ENCODE measurements around the gene MUC13.
A peak's percentile ranks its signal among the peaks of the same experiment; 100 is the strongest.

MUC13 gene

DNA sequence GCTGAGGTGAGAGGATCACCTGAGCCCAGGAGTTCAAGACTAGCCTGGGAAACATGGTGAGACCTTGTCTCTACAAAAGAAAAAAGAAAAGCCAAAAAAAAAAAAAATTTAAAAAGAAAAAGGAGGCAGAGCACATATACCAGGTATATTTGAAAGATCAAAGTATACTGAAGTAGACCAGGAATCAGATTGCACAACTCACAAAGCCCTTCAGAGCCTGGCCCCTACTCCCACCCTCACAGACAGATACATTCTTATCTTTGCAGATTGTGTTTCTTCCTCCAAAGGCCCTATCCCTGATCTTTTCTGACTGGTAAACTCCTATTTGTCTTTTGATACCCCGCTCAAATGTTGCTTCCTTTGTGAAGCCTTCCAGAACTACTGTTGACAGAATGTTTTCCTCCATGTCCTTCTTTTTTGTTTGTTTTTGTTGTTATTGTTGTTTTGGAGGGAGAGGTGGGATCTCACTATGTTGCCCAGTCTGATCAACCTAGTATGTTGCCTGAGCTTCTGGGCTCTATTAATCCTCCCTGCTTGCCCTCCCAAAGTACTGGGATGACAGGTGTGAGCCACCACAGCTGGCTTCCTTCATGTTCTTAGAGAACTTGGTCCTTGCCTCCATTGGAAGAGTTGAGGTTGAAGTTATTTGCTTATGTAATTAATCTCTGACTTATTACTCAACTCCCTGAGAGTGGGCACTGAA, 37.6 kb downstream of the MUC13 start:
- DNase-seq (ENCODE audit: low spot score), result no peak

DNA sequence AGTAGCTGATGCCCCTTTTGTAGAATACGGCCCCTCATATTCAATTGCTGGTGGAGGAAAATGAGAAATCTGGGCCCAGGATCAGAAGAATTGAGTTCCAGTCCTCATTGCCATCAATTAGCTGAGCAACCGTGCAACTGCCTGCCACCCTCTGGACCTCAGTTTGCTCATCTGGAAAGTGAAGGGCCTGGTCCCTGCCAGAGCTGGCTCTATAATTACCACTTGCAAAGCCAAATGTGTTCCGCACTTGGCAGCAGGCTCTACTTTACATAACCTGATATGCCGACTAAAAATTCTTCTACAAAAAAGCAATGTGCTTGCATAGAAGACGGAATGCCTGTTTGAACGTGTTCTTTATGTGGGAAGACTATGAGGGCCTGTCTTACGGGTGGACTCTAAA, 38.8 kb downstream of the MUC13 start:
- DNase-seq (ENCODE audit: low spot score), result no peak

DNA sequence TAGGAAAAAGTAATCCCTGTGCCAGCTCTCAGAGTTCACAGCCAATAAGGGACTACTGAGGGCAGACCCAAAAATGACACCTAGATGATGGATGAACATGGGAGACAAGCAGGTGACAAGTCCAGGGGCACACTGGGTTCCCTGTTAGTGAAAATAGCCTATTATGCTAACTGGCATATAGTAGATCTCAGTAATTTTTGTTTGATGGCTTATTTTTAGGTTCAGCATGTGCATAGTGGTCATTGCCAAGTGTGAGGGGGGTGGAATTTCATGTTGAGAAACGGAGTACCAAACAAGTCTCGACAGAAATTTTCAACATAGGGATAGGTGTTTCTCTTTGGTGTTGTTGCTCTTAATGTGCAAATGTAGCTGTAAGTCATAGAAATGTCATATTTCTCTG, 41.0 kb downstream of the MUC13 start:
- DNase-seq (ENCODE audit: low spot score), result no peak

DNA sequence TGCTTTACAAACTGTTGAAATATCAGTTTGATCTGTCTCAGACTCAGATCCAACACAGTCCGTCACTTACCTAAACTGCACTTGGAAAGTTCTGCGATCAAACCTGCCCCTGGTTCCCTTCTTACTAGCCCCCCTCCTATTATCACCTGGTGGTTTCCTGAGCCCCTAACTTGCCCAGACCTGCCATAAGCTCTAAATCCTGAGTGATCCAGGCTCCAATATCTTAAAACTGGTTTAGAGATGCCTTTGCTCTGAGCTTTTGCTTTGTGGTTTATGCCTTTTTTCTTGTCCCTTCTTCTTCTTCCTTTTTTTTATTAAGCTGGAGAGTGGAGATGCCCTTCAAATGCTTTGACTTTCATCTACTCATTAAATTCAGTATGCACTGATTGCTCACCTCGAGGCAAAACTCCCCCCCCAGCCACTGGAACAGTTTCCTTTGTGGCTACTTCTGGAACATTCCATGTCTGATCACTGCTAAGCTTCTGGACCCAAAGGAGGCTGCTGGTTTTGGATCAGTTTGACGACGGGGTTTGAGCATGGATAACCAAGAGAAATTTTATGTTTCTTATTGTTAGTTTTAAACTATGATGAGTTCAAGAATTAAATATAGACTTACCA, 43.9 kb downstream of the MUC13 start:
- DNase-seq (ENCODE audit: low spot score), result no peak

DNA sequence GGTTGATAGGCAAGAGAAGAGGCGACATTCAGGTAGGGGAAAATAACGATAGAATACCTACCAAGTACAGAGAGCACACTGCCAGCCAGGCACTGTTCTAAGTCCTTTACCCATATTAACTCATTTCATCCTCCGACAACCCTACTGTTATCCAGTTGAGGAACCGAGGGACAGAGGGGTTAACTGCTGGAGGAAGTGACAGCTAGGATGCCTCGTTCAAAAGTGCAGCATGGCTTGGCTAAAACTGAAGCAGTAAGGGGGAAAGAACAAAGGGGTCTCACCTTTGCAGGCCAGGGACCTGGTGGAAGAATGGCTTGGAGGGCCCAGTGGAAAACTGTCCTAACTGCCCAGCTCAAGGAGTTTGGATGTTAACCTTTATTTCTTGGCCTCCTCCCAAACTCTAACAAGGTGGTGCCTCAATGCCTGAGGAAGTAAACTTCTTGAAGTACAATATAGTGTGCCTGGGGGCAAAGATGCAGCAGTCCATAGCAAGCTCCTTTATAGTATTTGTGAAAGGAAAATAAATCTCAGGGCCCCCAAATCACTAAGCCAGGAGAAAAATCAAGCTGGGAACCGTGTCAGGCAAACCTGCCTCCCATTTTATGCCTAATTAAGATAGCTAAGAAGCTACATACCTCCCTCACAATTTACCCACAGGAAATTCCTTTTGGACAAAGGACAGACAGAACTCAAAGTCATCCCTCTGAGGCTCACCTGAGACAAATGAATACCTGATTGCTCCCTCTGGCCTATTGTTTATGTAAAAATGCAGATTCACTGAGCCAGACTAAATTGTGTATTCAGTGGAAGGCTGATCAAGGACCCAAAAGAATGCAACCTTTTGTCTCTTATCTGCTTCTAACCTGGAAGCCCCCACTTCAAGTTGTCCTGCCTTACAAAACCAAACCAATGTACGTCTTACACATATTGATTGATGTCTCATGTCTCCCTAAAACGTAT, 45.8 kb downstream of the MUC13 start:
- DNase-seq (ENCODE audit: low spot score), result no peak

DNA sequence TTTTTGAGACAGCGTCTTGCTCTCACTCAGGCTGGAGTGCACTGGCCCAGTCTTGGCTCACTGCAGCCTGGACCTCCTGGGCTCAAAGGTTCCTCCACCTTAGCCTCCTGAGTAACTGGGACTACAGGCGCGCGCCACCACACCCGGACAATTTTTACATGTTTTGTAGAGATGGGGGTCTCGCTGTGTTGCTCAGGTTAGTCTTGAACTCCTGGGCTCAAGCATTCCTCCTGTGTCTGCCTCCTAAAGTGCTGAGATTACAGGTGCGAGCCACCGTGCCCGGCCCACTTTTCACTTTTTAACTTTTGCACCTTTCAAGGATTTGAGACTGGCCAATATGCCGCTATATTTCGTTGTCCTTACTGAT, 46.6 kb downstream of the MUC13 start:
- no peak for DNase-seq (ENCODE audit: low spot score)

DNA sequence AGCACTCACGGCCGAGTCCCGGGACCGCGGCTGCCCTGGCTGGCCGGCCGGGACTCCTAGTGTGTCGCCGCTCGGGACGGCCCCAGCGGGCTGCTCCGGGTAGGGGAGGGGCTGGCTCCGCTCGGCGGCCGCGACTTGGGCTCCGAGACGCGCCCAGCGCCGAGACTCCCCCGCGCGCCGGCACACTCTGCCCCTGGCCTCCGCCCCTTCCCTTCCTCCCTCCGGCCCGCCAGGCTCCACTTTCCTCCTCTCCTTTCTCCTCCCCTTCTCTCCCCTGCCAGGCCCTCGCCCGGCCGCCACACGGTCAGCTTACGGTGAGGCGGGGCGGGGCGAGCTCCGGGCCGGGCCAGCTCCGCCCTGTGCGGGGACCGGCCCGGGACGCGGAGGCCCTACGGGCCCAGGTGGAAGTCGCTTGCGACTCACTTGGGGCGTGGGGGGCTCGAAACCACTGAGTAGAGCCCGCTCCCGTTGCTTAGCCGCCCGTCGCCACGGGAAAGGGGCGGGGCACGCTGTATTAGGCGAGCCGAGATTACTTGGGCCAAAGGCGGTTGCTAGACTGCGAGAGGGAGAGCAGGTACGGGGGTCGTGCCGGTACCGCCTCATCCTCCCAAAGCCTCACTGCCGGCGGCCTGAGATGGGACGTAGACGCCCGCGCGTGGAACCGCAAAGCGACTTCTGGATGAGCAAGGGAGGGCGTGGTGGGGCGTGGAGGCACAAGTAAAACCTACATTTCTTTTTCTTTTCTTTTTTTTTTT, 47.2 kb downstream of the MUC13 start, which contains the start of gene ITGB5:
ITGB5 (minus strand) TSS at position 189 of the 755 bp plus-strand sequence. CDS start 365 bp downstream, outside the sequence.
- DNase-seq (ENCODE audit: low spot score), result peak; percentile 87

DNA sequence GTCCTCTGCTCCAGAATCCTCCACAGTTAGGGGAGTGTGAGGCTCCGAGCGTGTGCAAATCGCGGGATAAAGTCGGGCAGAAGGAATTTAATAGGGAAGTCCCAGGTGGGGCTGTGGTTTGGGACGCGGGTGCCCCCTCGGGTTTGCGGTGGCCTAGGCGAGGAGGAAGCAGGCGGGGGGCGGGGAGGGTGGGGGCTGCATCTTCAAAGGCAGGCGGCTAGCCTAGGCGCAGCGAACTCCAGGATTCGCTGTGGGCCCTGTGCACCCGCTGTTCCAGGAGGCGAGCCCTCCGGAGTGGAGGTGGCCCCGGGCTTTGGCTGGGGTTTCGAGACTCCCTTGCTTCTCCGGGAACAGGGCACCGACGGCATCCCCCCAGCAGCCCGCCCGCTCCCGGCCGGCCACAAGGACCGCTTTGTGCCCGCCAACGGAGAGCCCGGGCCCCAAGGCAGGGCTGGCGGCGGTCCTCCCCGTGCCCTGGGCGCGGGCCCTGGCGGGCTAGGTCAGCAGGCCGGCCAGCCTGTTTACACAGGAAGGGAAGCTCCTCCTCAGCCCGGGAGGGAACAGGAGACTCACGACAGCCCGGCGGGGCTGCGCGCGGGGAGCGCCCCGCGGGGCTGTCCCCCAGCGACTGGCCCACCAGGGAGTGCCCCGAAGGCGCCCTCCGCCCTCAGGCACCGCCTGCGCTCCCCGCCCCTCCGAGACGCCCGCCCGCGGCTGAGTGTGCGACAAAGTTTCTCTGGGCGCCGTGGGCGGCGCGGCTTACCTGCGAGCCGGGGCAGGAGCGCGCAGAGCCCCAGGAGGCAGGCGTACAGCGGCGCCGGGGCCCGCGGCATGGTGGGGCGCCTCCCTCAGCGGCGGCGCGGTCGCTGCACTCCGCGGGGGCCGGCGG, 48.1 kb downstream of the MUC13 start:
- DNase-seq (ENCODE audit: low spot score), result peak; percentile 77

DNA sequence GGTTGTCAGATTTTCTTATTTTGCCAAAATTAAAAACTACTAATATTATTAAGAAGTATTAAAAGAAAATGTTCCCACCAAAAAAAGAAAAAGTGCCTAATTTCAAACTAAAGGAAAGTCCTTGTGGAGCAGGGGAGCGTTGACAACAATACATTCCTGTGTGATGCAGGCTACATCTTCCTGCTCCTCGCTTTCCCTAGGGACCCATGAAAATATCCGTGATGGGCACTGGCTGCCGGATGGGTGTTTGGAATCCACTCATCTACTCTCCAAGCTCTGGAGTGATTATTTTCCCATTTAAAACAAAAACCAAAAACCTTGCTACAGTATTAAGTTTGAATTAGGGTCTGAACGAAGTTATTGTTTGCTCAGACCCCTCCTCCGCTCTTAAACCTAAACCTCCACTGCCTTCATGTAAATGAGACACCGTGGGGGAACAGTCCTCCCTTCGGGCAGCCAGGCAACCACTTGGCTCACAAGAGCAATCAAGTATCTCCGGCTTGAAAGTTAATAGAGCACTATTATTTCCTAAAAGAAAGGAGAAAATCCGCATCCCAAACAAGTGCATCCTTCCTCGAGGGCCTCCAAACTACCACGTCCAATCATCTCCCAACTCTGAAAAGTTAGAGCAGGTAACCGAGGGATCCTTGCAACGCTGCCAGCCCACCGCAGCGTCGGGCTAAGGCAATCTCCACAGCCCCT, 48.9 kb downstream of the MUC13 start:
- DNase-seq (ENCODE audit: low spot score), result peak; percentile 24

DNA sequence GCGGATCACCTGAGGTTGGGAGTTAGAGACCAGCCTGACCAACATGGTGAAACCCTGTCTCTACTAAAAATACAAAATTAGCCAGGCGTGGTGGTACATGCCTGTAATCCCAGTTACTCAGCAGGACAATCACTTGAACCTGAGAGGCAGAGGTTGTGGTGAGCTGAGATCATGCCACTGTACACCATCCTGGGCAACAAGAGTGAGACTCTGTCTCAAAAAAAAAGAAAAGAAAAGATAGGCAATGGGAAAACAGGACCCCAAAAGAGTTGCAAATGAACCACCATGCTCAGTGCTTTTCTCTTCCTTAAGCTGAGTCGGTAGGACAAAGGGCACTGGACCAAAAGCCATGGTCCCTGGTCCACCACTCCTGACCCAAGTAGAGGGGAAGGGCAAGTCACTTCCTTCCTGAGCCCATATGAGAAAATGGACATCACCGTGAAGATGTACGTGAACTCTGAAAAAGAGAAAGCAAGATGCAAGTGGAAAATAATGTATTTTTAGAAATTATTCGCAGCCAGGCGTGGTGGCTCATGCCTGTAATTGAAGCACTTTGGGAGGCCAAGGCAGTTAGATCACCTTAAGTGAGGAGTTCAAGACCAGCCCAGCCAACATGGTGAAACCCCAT, 50.0 kb downstream of the MUC13 start:
- no peak for DNase-seq (ENCODE audit: low spot score)

- no peak for DNase-seq (ENCODE audit: low spot score)
Measured at GRCh38 chr3:124883766-124884473, 50.6 kb downstream of the MUC13 start.

DNA sequence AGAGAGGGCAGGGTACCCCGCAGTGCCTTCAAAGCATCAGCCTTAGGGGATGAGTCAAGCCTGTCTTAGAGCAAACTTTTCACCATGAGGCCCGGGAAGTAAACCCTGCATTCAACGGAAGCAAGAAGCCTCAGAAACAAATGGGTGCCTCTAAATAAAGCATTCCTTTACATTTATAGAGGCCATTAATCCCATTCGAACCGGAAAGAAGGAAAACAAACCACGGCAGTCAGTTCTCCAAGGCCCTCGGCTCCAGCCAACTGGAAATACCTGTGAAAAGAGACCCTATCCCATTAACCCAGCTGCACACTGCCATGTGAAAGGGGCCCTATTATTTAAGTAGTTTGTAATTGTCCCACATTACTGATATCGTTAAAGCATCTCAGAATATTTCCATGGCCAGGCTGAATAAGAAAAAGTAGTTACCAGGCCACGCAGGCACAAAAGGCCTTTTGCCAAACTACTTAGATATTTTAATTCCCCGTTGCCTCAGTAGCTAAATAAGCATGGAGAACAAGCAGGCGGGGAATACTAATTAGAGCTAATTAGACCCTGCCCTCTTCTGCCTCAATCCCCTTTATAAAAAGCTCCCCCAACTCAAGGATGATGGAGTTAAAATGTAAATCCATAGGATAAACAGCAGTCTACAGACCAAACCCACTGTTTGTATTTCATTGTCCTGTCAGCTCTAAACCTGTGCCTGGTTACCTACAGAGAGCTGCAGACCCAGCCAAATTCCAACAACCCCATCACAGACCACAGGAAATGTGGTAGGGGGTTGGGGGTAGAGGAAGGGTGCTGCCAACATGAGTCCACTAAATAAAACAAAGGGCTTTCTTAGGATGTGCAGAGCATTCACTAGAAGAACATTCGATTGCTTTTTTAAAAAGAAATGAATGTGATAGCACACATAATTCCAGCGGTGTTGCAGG, 51.5 kb downstream of the MUC13 start:
- DNase-seq (ENCODE audit: low spot score), result no peak

GRCh38 chr3:124881976-124882697, 52.4 kb downstream of the MUC13 start:
- no peak for DNase-seq (ENCODE audit: low spot score)

DNA sequence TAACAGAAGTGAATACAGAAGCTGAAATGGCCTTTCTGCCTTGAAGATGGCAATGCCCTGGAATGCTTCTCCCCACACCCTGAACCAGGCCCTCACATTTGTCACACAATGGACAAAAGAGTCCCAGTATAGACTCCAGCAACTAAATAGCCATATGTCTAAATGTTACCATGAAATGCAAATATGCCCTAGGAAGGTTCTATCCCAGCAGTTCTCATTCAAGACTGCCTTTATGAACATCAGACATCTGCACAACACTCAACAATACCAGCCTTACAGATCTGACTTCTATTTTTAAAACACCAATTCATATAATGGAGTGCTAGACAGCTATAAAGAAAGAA, 55.2 kb downstream of the MUC13 start:
- DNase-seq (ENCODE audit: low spot score), result no peak

GRCh38 chr3:124878561-124879336, 55.8 kb downstream of the MUC13 start:
- DNase-seq (ENCODE audit: low spot score), result peak; percentile 84

DNA sequence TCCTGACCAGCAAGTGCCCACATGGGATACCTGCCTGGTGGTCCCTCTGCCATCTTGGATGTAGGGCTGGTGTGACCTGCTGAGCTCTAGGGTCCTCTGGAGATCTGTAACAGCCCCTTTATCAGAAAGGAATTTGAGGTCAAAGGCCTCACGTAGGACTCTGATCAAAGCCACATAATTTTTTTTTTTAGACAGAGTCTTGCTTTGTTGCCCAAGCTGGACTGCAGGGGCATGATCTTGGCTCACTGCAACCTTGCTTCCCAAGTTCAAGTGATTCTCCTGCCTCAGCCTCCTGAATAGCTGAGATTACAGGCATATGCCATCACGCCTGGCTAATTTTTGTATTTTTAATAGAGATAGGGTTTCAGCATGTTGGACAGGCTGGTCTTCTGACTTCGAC, 56.9 kb downstream of the MUC13 start:
- DNase-seq (ENCODE audit: low spot score), result no peak

GRCh38 chr3:124876401-124876878, 58.1 kb downstream of the MUC13 start:
- no peak for DNase-seq (ENCODE audit: low spot score)

All from AG08396 (cell line).